Skeletal muscle satellite cell (primary cell): ENCODE results near the gene SLCO4A1.

ENCODE experiments used
- H3K27me3 ChIP-seq: 2 replicates; pipeline ENCODE4 v1.7.0; 2013; ENCODE audit warnings: low read length; ENCODE audit not compliant: control insufficient read depth, insufficient read depth
- H3K36me3 ChIP-seq: 2 replicates; pipeline ENCODE4 v1.7.0; 2013; ENCODE audit warnings: mild to moderate bottlenecking, control low read depth, low read length; ENCODE audit not compliant: insufficient read depth
- H3K4me1 ChIP-seq: 2 replicates; pipeline ENCODE4 v1.7.0; 2013; ENCODE audit warnings: low read length; ENCODE audit not compliant: control insufficient read depth, insufficient read depth
- H3K4me2 ChIP-seq: 2 replicates; pipeline ENCODE4 v1.7.0; 2013; ENCODE audit warnings: mild to moderate bottlenecking, low read length
- H3K4me3 ChIP-seq: 2 replicates; pipeline ENCODE4 v1.7.0; 2013; ENCODE audit warnings: low read length
- H3K9ac ChIP-seq: 2 replicates; pipeline ENCODE4 v1.7.0; 2013; ENCODE audit warnings: mild to moderate bottlenecking, low read depth, low read length, moderate library complexity
- H3K9me3 ChIP-seq: replicated peaks from 2 replicates; pipeline ENCODE4 v1.7.0; 2013; ENCODE audit warnings: mild to moderate bottlenecking, control low read depth, low read length

Gene SLCO4A1

DNA sequence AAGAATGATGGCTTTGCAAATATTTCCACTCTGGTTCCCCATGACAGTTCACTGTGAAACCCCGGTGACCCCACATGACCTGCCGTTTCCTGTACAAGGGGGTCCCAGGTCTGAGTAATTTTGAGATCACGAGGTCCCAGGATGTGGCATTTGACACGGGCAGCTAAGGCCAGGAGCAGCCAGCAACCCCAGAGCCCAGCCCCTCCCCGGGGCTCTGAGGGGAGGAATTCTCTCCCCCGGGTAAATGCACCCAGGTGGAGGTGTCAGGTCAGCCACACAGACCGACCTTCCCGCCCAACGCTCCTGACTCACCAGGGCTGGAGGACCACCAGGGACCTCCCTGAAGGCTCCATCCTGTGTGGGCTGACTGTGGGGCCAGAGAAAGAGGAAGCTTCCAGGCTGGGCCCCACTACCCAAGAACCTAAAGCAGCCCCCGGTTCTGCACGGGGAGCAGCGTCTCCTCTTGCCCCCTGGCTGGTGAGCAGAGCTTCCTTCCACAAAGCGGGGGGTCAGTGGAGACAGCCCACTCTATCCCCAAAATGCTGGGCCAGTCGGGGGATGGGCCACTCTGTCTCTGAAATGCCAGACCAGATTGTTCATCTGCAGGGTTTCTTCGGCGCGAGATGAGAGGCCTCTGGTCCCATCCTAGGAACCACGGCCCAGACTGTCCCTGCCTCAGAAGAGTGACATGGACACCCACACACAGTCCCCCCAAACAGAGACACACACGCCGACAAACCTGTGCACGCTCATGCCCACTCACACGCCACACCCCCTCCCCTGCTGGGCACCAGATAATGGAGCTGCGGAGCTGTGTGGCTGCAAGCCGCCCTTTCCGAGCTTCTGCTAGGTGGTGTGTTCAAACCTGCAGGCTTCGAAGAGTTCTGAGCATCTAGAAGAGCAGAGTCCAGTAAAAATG lies 23.4 kb upstream of the SLCO4A1 start:
- Histone ChIP-seq H3K4me2 (no peak overlapping the region), H3K36me3 (no peaks in the 10 kb centered on the region), H3K4me1 (peaks cover 11% of the 10 kb centered on the region), H3K9me3 (no peaks in the 10 kb centered on the region), H3K27me3 (peaks cover 30% of the 10 kb centered on the region), H3K9ac (no peak overlapping the region), H3K4me3 (no peak overlapping the region)

DNA sequence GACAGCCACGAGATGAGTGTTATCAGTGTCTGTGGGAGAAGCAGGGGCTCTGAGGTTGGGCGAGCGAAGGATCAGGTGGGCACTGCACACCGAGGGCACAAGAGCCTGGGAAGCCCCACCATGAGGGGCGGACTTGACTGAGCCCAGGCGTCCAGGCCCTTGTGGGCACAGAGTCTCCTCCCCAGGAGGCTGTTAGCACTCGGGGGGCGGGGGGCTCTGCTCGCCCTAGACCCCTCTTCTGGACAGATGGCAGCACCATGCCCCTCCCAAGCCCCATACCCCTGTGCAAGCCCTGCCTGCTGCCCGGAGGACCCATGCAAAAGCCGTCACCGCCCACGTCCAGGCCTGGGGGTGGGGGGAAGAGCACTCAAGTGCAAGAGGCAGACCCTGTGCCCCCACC lies 21.7 kb upstream of the SLCO4A1 start:
- Histone ChIP-seq H3K4me2 (no peak overlapping the region), H3K4me3 (no peak overlapping the region), H3K27me3 (peaks cover 13% of the 10 kb centered on the region), H3K4me1 (peaks cover 16% of the 10 kb centered on the region), H3K9ac (no peak overlapping the region), H3K36me3 (no peaks in the 10 kb centered on the region), H3K9me3 (no peaks in the 10 kb centered on the region)

- no peak overlapping the region for H3K4me3 ChIP-seq
- no peak overlapping the region for H3K9ac ChIP-seq
- H3K27me3 ChIP-seq: peaks cover 8% of the 10 kb centered on the region
- no peak overlapping the region for H3K4me2 ChIP-seq
- peaks cover 16% of the 10 kb centered on the region for H3K4me1 ChIP-seq
- no peaks in the 10 kb centered on the region for H3K9me3 ChIP-seq
- no peaks in the 10 kb centered on the region for H3K36me3 ChIP-seq
These were observed 20.8 kb upstream of the SLCO4A1 start for GRCh38 chr20:62621251-62622110.

GRCh38 chr20:62622178-62622876 lies 20.0 kb upstream of the SLCO4A1 start:
- peaks cover 16% of the 10 kb centered on the region for H3K4me1 ChIP-seq

GRCh38 chr20:62622877-62623487 lies 19.3 kb upstream of the SLCO4A1 start:
- Histone ChIP-seq H3K4me3 (no peak overlapping the region), H3K27me3 (peaks cover 8% of the 10 kb centered on the region), H3K9me3 (no peaks in the 10 kb centered on the region), H3K4me2 (peak overlapping the region; percentile 77), H3K9ac (peak overlapping the region; percentile 14), H3K36me3 (no peaks in the 10 kb centered on the region), H3K4me1 (peaks cover 17% of the 10 kb centered on the region)

More at GRCh38 chr20:62622178-62622876, 20.0 kb upstream of the SLCO4A1 start:
- Histone ChIP-seq H3K36me3 (no peaks in the 10 kb centered on the region), H3K27me3 (peaks cover 8% of the 10 kb centered on the region), H3K4me3 (no peak overlapping the region), H3K9me3 (no peaks in the 10 kb centered on the region), H3K4me2 (no peak overlapping the region), H3K9ac (no peak overlapping the region)

DNA sequence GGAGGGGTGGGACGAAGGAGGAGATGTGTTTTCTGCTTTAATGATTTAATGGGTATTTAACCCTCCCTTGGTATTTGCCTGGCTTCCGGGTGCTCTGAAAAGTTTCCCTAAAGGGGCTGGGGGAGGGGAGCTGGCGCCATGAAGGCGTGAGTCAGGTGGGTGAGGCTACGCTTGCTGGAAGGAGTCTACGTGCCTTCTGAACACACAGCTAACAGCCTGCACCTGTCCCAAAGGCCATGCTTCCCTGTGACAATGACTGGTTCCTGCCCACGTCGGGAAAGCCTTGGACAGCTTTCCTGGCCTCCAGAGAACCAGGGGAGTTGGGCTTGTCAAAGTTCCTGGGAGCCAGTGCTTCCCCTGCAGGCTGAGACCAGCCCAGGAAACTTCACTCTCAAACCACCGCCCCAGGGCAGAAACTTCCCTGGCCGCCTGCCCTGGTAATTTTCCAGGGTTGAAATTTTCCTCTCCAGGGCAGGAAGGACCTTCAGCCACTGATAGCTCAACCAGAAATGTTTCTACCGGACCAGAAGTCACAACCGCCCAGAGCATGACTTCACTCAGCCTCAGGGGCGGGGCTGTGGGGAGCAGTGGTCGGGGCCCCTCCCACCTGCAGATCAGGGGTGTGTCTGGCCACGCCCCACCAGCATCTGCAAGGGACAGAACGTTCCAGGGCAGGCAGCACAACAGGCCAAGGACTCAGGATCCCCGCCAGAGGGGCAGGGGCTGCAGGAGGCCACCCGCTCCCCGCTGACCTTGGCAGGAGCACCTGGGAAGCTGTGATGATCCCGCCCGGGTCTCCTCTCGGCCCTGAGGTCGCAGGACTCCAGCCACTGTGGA lies 18.6 kb upstream of the SLCO4A1 start:
- Histone ChIP-seq H3K36me3 (no peaks in the 10 kb centered on the region), H3K27me3 (peaks cover 15% of the 10 kb centered on the region), H3K9ac (peak overlapping the region; percentile 14), H3K9me3 (no peaks in the 10 kb centered on the region), H3K4me1 (peaks cover 20% of the 10 kb centered on the region), H3K4me2 (peak overlapping the region; percentile 77), H3K4me3 (peak overlapping the region; percentile 30)

DNA sequence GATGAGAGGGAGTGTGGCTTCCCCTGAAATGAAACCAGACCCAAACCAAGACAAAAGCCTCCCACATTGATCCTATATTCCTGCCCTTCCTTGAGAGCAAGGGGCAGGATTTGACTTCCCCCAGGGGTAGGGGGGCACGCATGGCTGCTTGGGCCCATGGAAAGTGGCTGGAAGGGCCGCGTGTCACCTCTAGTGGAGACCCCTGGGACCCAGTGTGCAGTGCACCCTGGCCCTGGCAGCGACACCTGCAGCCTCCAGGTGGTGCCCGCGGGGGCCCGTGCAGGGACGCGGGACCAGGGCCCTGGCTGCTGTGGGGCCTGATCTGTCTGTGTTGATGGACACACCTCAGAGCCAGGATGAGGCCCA lies 18.0 kb upstream of the SLCO4A1 start:
- peak overlapping the region; percentile 77 for H3K4me2 ChIP-seq
- H3K27me3 ChIP-seq: peaks cover 18% of the 10 kb centered on the region
- H3K36me3 ChIP-seq: no peaks in the 10 kb centered on the region
- H3K4me3 ChIP-seq: no peak overlapping the region
- H3K9me3 ChIP-seq: no peaks in the 10 kb centered on the region
- H3K9ac ChIP-seq: no peak overlapping the region
- peaks cover 20% of the 10 kb centered on the region for H3K4me1 ChIP-seq

DNA sequence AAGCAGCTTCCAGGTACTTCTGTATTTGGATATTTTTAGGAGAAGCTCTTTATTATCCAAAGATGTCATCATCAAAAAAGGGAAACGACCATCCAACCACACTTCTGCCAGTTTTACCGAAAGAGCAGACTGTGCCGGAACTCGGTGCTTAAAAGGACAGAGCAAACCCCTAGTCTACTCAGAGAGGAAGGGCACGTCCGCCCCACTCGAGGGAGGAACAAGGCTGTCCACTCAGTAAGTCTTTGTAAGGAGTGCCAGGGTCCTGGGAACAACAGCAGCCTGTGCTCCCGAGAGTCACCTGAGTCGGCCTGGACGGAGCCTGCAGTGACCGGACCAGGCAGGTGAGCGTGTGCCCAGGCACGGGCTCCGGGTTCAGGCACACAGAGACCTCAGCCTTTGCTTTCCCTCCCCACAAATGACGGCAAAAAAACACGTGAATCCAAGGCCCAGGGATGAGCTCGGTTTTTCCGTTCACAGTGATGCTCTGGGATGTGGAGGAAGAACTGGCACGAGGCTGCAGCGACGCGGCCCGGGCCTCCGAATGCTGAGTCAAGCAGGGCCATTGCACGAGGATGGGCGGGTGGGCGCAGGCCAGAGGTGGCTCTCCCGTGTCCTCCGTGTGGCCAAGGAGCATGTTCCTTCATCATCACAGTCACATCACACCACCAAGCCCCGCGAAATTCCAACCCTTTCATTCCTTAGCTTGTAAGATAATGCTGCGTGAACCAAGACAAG lies 17.4 kb upstream of the SLCO4A1 start:
- no peak overlapping the region for H3K4me2 ChIP-seq
- H3K4me1 ChIP-seq: peaks cover 20% of the 10 kb centered on the region
- H3K36me3 ChIP-seq: no peaks in the 10 kb centered on the region
- no peaks in the 10 kb centered on the region for H3K9me3 ChIP-seq
- H3K27me3 ChIP-seq: peaks cover 23% of the 10 kb centered on the region
- H3K4me3 ChIP-seq: no peak overlapping the region
- no peak overlapping the region for H3K9ac ChIP-seq

DNA sequence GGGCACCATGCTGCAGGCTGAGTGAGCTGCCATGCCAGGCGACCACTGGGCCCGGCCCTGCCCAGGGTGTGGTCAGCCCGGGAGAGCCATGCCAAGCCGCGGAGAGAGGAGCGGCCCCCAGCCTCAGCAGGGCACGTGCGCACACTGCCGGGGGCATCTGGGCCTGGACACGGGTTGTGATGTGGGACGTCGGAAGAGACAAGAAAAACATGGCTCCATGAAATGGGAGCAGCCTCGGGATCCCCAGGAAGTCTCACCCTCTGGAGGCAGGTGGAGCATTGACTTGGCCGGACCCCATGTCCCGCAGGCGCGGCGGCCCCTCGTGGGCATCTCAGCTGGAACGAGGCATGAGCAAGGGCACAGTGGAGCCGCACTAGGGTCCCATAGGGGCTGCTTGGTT lies 16.8 kb upstream of the SLCO4A1 start:
- Histone ChIP-seq H3K9ac (no peak overlapping the region), H3K9me3 (no peaks in the 10 kb centered on the region), H3K27me3 (peaks cover 30% of the 10 kb centered on the region), H3K4me1 (peaks cover 20% of the 10 kb centered on the region), H3K4me3 (no peak overlapping the region), H3K36me3 (no peaks in the 10 kb centered on the region), H3K4me2 (no peak overlapping the region)
